Right lobe of liver (tissue), 4 donors: ENCODE data around the gene ZFAND3.

Source experiments
- POLR2A ChIP-seq: fragments of 450-650 bp; IDR thresholded peaks from one replicate; pipeline ENCODE4 v1.6.1; 2017; ENCODE audit warnings: antibody characterized with exemption, mild to moderate bottlenecking
- TF ChIP-seq, protein P1 (sequence below), 4 donors: fragments of 200-600 bp in 3 of 4; fragments of 450-650 bp in 1 of 4; IDR thresholded peaks; one replicate each; pipeline versions ENCODE4 v1.5.1 to v1.8.0; 2016 to 2022; ENCODE audit warnings: antibody characterized with exemption in 4 of 4, mild to moderate bottlenecking in 2 of 4
- donor health status: DM: no; HTN: no; CAD: no.
- donor health status: DM: no; HTN: no; CAD: no.
- donor health status: DM: no; HTN: yes; CAD: no.

DNA sequence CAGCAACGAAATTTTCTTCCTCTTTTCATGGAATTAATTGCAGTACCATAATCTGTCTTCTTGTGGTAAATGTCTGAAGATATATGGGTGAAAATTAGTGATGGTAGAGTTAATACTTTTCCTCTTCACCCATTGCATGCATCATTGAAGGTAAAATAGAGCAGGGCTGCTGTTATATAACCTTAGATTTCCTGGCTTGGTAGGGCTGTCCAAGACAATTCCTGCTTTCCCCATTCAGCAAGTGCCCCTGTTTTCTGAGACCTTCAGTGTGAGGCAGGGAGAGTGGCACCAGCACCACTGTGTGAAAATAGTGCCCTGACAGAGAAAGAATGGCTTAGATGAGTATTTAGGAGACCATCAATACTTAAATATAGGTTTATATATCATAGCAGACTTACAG is 202.0 kb downstream of the ZFAND3 start:
- TF ChIP-seq, protein P1, sequence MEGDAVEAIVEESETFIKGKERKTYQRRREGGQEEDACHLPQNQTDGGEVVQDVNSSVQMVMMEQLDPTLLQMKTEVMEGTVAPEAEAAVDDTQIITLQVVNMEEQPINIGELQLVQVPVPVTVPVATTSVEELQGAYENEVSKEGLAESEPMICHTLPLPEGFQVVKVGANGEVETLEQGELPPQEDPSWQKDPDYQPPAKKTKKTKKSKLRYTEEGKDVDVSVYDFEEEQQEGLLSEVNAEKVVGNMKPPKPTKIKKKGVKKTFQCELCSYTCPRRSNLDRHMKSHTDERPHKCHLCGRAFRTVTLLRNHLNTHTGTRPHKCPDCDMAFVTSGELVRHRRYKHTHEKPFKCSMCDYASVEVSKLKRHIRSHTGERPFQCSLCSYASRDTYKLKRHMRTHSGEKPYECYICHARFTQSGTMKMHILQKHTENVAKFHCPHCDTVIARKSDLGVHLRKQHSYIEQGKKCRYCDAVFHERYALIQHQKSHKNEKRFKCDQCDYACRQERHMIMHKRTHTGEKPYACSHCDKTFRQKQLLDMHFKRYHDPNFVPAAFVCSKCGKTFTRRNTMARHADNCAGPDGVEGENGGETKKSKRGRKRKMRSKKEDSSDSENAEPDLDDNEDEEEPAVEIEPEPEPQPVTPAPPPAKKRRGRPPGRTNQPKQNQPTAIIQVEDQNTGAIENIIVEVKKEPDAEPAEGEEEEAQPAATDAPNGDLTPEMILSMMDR (IDR thresholded peaks at IDR 0.05), result no peak
- TF ChIP-seq POLR2A, result no peak
